H1 (cell line): ENCODE measurements around the gene PRKCH. TPM values are rescaled to one million over a fixed set of nuclear protein-coding genes. Genes with fewer than 3 reads are reported as not detected.

Experiments
- CREB1 ChIP-seq: IDR thresholded peaks from 2 replicates; pipeline ENCODE4 v1.6.1; 2012; ENCODE audit warnings: inconsistent platforms
- EP300 ChIP-seq, 2 experiments: IDR thresholded peaks; 1 replicate in 1 of 2; 2 replicates in 1 of 2; pipeline ENCODE4 v1.6.1; 2011 to 2012; ENCODE audit warnings: low read depth in 2 of 2, low read length in 2 of 2, mild to moderate bottlenecking in 2 of 2, borderline replicate concordance in 1 of 2, inconsistent platforms in 1 of 2, moderate library complexity in 1 of 2
- SRF ChIP-seq: IDR thresholded peaks from 2 replicates; pipeline ENCODE4 v1.6.1; 2011; ENCODE audit warnings: mild to moderate bottlenecking, low read depth, low read length, moderate library complexity
- TEAD4 ChIP-seq: IDR thresholded peaks from 2 replicates; pipeline ENCODE4 v1.6.1; 2012; ENCODE audit warnings: low read depth, low read length, inconsistent platforms, mixed read lengths
- polyA plus RNA-seq, 7 experiments: library from polyadenylated mRNA; depleted of rRNA in 3 of 7; stranded (reverse) in 5 of 7; unstranded in 2 of 7; fragments of >200 nt in 5 of 7; fragments of 200-250 nt in 2 of 7; gene quantifications; 1 replicate in 5 of 7; 2 replicates in 1 of 7; 4 replicates in 1 of 7; pipeline versions ENCODE4 v1.2.1 to v1.2.3, GENCODE V29; 2011 to 2013; ENCODE audit warnings: missing spikeins in 2 of 7, mixed read lengths in 2 of 7
- total RNA-seq: library from RNA; stranded (reverse); fragmentation: NEBNext Ultra II Directional; extraction: Animal tissue kit (Norgen Biotek cat#: 25700); gene quantifications from 2 replicates; pipeline ENCODE4 v1.2.1, GENCODE V29; 2021
- TF ChIP-seq, protein P1 (sequence below): IDR thresholded peaks from 2 replicates; pipeline ENCODE4 v1.6.1; 2012; ENCODE audit warnings: low read length, inconsistent platforms

Gene PRKCH
- total and polyA plus RNA-seq, 2 of the 8 experiments (the other 6 are each of a cell fraction or from before 2014, with no cell fraction given), result 6.4 to 7.0 TPM

DNA sequence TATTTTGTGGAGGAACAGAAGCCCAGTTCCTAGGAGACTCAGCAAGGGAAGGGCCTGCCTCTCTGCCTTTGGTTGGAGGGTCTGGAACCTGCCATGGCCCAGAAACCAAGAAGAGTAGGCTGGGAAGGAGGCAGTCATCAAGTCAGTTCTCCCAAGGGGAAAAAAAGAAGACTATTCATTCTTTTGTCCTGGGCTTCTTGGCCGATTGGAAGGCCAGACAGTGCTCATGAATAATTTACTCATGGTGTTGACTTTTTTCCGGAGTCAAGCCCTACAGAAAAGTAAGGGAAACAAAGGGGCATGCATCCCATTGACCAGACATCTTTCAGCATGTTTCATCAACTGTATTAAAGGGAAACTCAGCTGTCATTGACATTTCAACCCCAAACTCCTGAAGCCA, 168.1 kb downstream of the PRKCH start (continued):
- TF ChIP-seq SRF (no peak), TEAD4 (no peak), EP300 (IDR thresholded peaks at IDR 0.05; ENCODE audit: borderline replicate concordance in 1 of 2, low read depth in 2 of 2, low read length in 2 of 2) (no peak), CREB1 (no peak)
- TF ChIP-seq, protein P1, sequence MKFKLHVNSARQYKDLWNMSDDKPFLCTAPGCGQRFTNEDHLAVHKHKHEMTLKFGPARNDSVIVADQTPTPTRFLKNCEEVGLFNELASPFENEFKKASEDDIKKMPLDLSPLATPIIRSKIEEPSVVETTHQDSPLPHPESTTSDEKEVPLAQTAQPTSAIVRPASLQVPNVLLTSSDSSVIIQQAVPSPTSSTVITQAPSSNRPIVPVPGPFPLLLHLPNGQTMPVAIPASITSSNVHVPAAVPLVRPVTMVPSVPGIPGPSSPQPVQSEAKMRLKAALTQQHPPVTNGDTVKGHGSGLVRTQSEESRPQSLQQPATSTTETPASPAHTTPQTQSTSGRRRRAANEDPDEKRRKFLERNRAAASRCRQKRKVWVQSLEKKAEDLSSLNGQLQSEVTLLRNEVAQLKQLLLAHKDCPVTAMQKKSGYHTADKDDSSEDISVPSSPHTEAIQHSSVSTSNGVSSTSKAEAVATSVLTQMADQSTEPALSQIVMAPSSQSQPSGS, result no peak
